H1 (cell line): ENCODE data around the gene FNIP2.

ENCODE experiments used
- ASH2L ChIP-seq: fragments of 200-600, 300-600 bp; sonication (generic); IDR thresholded peaks from one replicate; pipeline ENCODE4 v1.7.1; 2017; ENCODE audit warnings: low read length
- BACH1 ChIP-seq: IDR thresholded peaks from 2 replicates; pipeline ENCODE4 v1.6.1; 2012; ENCODE audit warnings: low read length, improper control_type of control experiment
- CREB1 ChIP-seq: IDR thresholded peaks from 2 replicates; pipeline ENCODE4 v1.6.1; 2012; ENCODE audit warnings: inconsistent platforms
- GABPA ChIP-seq: IDR thresholded peaks from 2 replicates; pipeline ENCODE4 v1.6.1; 2011; ENCODE audit warnings: mild to moderate bottlenecking, low read length, moderate library complexity, borderline replicate concordance; ENCODE audit not compliant: insufficient read depth
- HDAC2 ChIP-seq, 2 experiments: fragments of 300-600 bp in 1 of 2; sonication (generic) in 1 of 2; IDR thresholded peaks; 2 replicates each; pipeline ENCODE4 v1.6.1; 2011 to 2012; ENCODE audit warnings: low read depth in 2 of 2, low read length in 2 of 2, mild to moderate bottlenecking in 2 of 2, moderate library complexity in 2 of 2, borderline replicate concordance in 1 of 2, inconsistent platforms in 1 of 2
- JUN ChIP-seq: IDR thresholded peaks from 2 replicates; pipeline ENCODE4 v1.6.1; 2011; ENCODE audit warnings: low read depth, mild to moderate bottlenecking, improper control_type of control experiment, low read length
- POLR2A ChIP-seq, 2 experiments: IDR thresholded peaks; 1 replicate in 1 of 2; 2 replicates in 1 of 2; pipeline ENCODE4 v1.6.1; 2011; ENCODE audit warnings: low read depth in 2 of 2, low read length in 2 of 2, mild to moderate bottlenecking in 2 of 2; ENCODE audit errors: control extremely low read depth in 1 of 2
- POLR2AphosphoS5 ChIP-seq: IDR thresholded peaks from 2 replicates; pipeline ENCODE4 v1.6.1; 2011; ENCODE audit warnings: low read depth, low read length
- RFX5 ChIP-seq: IDR thresholded peaks from 2 replicates; pipeline ENCODE4 v1.6.1; 2011; ENCODE audit warnings: low read depth, low read length, improper control_type of control experiment, borderline replicate concordance
- SP1 ChIP-seq: IDR thresholded peaks from 2 replicates; pipeline ENCODE4 v1.6.1; 2011; ENCODE audit warnings: low read depth, low read length
- TF ChIP-seq, protein P1 (sequence below): IDR thresholded peaks from 2 replicates; pipeline ENCODE4 v1.6.1; 2012; ENCODE audit warnings: low read length, inconsistent platforms
- TF ChIP-seq, protein P2 (sequence below), 3 experiments: IDR thresholded peaks; 1 replicate in 2 of 3; 2 replicates in 1 of 3; pipeline versions ENCODE4 v1.5.1 to v1.6.1; 2011; ENCODE audit warnings: low read length in 3 of 3, mild to moderate bottlenecking in 3 of 3, inconsistent platforms in 2 of 3, low read depth in 1 of 3, moderate library complexity in 1 of 3; ENCODE audit not compliant: insufficient read depth in 1 of 3; ENCODE audit errors: control extremely low read depth in 1 of 3
- TF ChIP-seq, protein P3 (sequence below): IDR thresholded peaks from 2 replicates; pipeline ENCODE4 v1.6.1; 2012; ENCODE audit warnings: inconsistent platforms

DNA sequence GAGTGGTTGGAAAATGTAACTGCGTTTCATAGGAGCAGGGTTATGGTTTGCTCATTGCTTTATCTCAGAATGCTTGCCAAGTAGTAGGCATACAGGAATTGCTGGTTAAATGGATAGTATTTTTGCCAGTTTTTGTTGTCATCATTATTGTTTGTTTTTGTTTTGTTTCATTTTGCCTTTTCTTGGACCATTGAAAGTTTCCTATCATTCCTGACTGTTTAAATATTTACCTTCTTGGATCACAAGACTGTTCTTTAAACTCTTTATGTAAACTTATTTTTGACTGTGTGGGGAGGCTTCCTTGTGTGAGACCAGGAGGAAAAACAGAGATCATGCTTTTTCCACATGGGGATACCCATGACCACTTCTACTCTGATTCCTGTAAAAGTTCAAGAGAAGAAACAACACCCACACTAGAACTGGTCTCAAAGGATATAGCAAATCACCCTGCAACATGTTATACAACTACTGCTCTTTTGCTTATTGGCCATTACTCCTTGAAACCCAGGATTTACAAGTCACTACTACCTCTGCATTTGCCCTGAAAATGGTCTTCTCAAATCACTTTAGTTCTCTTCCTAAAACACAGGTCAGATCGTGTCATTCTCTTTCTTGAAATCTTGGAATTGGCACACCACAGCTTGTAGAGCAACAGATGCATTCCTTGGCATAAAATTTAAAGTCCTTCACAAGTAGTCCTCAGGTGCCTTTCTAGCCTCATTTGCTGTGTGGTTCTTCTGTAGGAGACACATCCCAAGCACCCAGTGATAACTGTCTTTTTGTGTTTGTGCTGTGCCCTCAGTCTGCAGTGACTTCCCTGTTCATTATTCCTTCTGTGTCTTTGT, 51.3 kb downstream of the FNIP2 start:
- TF ChIP-seq JUN (no peak), POLR2A (IDR thresholded peaks at IDR 0.05; ENCODE audit: control extremely low read depth in 1 of 2, low read depth in 2 of 2, low read length in 2 of 2) (no peak), POLR2AphosphoS5 (no peak), RFX5 (no peak), SP1 (no peak), HDAC2 (IDR thresholded peaks at IDR 0.05; ENCODE audit: borderline replicate concordance in 1 of 2, low read depth in 2 of 2, low read length in 2 of 2) (no peak), BACH1 (no peak), ASH2L (no peak), CREB1 (no peak), GABPA (no peak)
- TF ChIP-seq, protein P1, sequence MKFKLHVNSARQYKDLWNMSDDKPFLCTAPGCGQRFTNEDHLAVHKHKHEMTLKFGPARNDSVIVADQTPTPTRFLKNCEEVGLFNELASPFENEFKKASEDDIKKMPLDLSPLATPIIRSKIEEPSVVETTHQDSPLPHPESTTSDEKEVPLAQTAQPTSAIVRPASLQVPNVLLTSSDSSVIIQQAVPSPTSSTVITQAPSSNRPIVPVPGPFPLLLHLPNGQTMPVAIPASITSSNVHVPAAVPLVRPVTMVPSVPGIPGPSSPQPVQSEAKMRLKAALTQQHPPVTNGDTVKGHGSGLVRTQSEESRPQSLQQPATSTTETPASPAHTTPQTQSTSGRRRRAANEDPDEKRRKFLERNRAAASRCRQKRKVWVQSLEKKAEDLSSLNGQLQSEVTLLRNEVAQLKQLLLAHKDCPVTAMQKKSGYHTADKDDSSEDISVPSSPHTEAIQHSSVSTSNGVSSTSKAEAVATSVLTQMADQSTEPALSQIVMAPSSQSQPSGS: no peak
- TF ChIP-seq, protein P2, sequence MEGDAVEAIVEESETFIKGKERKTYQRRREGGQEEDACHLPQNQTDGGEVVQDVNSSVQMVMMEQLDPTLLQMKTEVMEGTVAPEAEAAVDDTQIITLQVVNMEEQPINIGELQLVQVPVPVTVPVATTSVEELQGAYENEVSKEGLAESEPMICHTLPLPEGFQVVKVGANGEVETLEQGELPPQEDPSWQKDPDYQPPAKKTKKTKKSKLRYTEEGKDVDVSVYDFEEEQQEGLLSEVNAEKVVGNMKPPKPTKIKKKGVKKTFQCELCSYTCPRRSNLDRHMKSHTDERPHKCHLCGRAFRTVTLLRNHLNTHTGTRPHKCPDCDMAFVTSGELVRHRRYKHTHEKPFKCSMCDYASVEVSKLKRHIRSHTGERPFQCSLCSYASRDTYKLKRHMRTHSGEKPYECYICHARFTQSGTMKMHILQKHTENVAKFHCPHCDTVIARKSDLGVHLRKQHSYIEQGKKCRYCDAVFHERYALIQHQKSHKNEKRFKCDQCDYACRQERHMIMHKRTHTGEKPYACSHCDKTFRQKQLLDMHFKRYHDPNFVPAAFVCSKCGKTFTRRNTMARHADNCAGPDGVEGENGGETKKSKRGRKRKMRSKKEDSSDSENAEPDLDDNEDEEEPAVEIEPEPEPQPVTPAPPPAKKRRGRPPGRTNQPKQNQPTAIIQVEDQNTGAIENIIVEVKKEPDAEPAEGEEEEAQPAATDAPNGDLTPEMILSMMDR (IDR thresholded peaks at IDR 0.05; ENCODE audit: control extremely low read depth in 1 of 3, insufficient read depth in 1 of 3, low read depth in 1 of 3, low read length in 3 of 3): no peak
- TF ChIP-seq, protein P3, sequence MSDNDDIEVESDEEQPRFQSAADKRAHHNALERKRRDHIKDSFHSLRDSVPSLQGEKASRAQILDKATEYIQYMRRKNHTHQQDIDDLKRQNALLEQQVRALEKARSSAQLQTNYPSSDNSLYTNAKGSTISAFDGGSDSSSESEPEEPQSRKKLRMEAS: no peak
